Coronary artery (tissue), 2 donors: ENCODE results near the gene LEAP2.

ENCODE experiments used
- DNase-seq: peaks from one replicate; pipeline ENCODE4 v3.0.0-alpha.2; 2017; ENCODE audit warnings: low spot score
- H3K27ac ChIP-seq, 2 donors: fragments of 200-600 bp; sonication (generic); one replicate each; pipeline ENCODE4 v1.5.1; 2016 to 2019
- H3K4me3 ChIP-seq: fragments of 200-600 bp; sonication (generic); 2 replicates; pipeline ENCODE4 v1.5.1; 2016; ENCODE audit warnings: mild to moderate bottlenecking, moderate library complexity
- TF ChIP-seq, protein P1 (sequence below): fragments of 200-600 bp; sonication (generic); IDR thresholded peaks from one replicate; pipeline ENCODE4 v1.5.1; 2019; ENCODE audit warnings: antibody characterized with exemption

Gene LEAP2

DNA sequence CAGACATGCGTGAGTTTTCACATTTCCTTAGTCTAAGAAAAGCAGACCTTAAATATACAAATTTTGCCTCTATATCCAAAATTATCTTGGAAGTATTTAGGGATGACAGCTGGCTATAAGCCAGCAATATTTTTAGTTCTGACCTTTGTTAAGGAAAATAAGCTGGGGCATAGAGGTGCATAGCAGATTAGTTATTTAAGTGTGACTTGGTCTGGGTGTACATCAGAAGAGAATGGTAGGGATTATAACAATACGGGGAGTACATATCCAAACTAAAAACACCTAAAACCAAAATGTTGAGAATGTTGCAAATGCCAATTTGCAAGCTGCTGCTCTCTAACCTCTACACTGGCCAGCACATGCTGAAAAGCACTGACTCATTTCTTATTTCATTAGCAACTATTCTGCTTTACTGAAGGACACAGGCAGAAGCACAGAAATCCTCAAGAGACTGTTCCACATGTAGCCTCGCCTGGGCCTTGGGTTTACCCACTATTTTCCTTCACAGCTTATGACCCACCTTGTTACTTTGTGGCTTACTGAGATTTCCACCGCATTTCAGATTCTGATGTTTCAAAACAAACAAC, 22.3 kb downstream of the LEAP2 start:
- peak overlapping the region in 1 of 2 donors; percentile 18 for H3K27ac ChIP-seq
- no peak overlapping the region for H3K4me3 ChIP-seq
- no peak for DNase-seq
- TF ChIP-seq, protein P1, sequence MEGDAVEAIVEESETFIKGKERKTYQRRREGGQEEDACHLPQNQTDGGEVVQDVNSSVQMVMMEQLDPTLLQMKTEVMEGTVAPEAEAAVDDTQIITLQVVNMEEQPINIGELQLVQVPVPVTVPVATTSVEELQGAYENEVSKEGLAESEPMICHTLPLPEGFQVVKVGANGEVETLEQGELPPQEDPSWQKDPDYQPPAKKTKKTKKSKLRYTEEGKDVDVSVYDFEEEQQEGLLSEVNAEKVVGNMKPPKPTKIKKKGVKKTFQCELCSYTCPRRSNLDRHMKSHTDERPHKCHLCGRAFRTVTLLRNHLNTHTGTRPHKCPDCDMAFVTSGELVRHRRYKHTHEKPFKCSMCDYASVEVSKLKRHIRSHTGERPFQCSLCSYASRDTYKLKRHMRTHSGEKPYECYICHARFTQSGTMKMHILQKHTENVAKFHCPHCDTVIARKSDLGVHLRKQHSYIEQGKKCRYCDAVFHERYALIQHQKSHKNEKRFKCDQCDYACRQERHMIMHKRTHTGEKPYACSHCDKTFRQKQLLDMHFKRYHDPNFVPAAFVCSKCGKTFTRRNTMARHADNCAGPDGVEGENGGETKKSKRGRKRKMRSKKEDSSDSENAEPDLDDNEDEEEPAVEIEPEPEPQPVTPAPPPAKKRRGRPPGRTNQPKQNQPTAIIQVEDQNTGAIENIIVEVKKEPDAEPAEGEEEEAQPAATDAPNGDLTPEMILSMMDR, result no peak

DNA sequence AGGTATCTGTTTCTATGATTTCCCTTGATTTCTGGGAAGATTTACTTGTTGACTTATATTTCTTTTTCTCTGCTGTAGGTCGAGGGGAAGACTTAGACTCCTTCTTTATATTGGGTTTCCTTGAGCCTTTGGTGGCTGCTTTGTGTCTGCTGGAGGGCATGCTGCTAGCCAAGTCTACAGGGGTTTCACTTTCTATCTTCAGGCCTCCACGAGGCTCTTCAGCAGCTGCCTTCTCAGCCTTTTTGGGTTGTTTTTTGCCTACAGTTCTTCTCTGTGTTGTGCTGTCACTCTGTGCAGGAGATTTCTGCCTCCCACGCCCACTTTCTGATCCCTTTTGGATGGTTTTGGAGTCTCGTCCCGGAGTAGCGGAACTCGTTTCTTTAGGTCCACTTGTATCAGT, 23.2 kb downstream of the LEAP2 start:
- DNase-seq, result no peak
- no peak overlapping the region for H3K4me3 ChIP-seq
- no peak overlapping the region for H3K27ac ChIP-seq
- TF ChIP-seq, protein P1, result no peak

DNA sequence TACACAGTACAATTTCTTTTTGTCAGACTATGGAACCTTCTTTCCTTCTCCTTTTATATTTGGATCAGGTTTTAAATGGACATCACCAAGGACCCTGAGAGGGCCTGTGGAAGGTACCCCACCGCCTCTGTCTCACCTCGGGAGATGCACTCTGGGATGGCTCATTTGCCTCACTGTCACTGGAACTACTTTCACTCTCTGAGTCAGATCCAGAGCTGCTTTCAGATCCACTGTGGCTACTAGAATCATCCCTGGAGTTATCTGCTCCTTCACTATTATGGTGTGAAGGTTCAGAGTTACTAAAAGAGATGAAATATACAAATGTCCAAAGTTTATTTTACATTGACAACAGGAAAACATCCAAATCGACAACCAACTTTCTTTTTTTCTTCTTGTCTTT, 24.6 kb downstream of the LEAP2 start:
- DNase-seq, result no peak
- TF ChIP-seq, protein P1, result no peak
- Histone ChIP-seq H3K4me3 (no peak overlapping the region), H3K27ac (no peak overlapping the region)

DNA sequence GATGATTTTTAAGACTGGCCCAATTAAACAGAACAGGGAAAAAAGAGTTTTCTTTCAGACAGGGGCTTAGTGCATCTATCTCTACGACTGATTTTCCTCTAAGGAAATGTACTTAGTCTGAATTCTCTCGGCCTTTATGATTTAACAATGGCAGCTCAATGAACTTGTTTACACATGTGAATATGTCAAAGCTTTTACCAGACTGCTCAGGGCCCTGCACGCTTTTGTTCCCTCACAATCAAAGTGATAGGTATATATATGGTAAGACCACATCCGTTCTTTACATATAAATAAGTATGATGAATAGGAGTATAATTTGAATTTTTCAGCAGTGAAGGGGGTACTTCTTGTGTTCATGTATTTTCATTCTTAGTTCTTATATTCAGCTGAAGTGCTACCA, 27.6 kb downstream of the LEAP2 start:
- H3K27ac ChIP-seq, result no peak overlapping the region
- no peak overlapping the region for H3K4me3 ChIP-seq
- TF ChIP-seq, protein P1, result no peak
- DNase-seq, result no peak

DNA sequence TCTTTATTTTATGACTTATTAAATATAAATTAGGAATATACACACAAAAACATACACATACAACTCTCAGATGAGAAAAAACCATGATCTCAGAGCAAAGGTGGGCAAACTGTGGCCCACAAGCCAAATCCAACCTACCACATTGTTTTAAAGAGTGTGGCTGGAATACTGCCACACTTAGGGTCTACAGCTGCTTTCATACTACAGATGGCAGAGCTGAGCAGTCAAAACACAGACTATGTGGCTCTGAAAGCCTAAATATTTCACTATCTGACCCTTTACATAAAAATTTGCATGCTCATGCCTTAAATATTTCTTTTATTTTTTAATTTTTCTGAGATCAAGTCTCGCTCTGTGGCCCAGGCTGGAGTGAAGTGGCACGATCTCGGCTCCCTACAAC, 28.3 kb downstream of the LEAP2 start:
- H3K27ac ChIP-seq, result no peak overlapping the region
- DNase-seq, result no peak
- TF ChIP-seq, protein P1, result no peak
- no peak overlapping the region for H3K4me3 ChIP-seq

DNA sequence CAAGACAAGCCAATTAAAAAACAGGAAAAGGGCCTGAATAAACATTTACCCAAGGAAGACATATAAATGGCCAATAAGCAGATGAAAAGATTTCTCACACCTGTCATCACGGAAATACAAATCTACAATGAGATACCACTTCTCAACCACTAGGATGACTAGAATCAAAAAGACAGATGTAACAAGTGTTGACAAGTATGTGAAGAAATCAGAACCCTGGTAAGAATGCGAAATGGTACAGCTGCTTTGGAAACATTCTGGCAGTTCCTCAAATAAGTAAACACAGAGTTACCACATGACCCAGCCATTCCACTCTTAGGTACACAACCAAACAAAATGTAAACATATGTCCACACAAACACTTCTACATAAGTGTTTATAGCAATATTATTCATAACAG, 32.5 kb downstream of the LEAP2 start:
- Histone ChIP-seq H3K27ac (no peak overlapping the region), H3K4me3 (no peak overlapping the region)
- TF ChIP-seq, protein P1, result no peak
- no peak for DNase-seq

DNA sequence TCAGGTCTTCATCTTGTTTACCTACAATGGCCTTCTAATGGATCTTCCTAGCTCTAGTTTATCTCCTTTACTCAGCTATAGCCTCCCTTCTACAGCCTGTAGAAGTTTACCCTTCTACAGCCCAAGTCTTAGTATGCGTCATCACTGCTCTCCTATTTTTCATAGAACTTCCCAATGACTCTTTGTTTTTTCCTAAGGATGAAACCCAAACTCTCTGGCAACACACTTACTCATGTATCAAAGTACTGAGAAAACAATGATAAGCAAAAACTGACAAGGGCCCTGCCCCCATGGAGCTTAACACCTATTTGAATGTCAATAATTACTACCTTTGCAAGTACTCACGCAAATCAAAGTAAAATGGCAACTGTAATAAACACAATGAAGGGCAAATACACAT, 33.7 kb downstream of the LEAP2 start:
- Histone ChIP-seq H3K27ac (no peak overlapping the region), H3K4me3 (no peak overlapping the region)
- DNase-seq, result no peak
- TF ChIP-seq, protein P1, result no peak
